Fibroblast of the aortic adventitia (primary cell): ENCODE results near the gene RNF150. TPM values are rescaled to one million over a fixed set of nuclear protein-coding genes. Genes with fewer than 3 reads are reported as not detected.

Source experiments
- DNase-seq: peaks from one replicate; pipeline ENCODE4 v3.0.0-alpha.2; 2010; ENCODE audit warnings: low read depth
- H3K4me3 ChIP-seq: 2 replicates; pipeline ENCODE4 v1.5.1; 2011; ENCODE audit warnings: low read depth, mild to moderate bottlenecking, control low read depth, low read length, moderate library complexity
- total RNA-seq: library from RNA; depleted of rRNA; stranded (reverse); fragments of >200 nt; gene quantifications from 2 replicates; pipeline ENCODE4 v1.2.3, GENCODE V29; 2012; ENCODE audit warnings: low replicate concordance
- TF ChIP-seq, protein P1 (sequence below): IDR thresholded peaks from 2 replicates; pipeline ENCODE4 v1.5.1; 2011; ENCODE audit warnings: mild to moderate bottlenecking, low read length, control low read depth, inconsistent platforms; ENCODE audit not compliant: insufficient read depth

Gene RNF150
- total RNA-seq, 1 donor, result 0.99 TPM

DNA sequence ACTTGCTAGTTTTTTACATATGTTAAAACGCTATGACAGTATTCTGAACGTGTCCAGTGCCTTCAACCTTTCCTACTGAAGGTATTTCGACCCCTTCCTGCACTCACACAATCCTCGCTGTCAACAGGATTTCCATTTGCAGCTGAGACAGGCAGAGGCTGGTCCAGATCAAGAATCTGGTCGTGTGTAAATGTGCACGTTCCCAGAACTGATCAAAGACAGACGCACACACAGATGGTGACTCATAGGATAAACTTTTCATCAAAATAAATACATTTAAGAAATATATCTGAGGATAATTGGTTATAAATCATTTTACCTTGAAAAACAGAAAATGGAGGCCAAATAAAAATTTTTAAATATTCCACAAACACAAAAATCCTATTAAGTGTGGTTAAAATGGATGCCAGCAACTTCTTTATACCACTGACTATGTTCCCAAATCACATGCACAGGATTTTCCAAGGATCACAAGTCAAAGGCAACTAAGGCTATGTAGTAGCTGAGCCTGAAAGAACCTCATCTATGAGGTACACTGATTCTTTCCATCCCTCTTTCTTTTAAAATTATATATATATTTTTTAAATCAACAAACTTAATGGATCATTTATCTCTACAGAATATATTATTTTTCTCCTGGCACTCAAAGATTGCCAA is 85.9 kb downstream of the RNF150 start:
- no peak overlapping the region for H3K4me3 ChIP-seq
- TF ChIP-seq, protein P1, sequence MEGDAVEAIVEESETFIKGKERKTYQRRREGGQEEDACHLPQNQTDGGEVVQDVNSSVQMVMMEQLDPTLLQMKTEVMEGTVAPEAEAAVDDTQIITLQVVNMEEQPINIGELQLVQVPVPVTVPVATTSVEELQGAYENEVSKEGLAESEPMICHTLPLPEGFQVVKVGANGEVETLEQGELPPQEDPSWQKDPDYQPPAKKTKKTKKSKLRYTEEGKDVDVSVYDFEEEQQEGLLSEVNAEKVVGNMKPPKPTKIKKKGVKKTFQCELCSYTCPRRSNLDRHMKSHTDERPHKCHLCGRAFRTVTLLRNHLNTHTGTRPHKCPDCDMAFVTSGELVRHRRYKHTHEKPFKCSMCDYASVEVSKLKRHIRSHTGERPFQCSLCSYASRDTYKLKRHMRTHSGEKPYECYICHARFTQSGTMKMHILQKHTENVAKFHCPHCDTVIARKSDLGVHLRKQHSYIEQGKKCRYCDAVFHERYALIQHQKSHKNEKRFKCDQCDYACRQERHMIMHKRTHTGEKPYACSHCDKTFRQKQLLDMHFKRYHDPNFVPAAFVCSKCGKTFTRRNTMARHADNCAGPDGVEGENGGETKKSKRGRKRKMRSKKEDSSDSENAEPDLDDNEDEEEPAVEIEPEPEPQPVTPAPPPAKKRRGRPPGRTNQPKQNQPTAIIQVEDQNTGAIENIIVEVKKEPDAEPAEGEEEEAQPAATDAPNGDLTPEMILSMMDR, result no peak
- peak; percentile 1 for DNase-seq

DNA sequence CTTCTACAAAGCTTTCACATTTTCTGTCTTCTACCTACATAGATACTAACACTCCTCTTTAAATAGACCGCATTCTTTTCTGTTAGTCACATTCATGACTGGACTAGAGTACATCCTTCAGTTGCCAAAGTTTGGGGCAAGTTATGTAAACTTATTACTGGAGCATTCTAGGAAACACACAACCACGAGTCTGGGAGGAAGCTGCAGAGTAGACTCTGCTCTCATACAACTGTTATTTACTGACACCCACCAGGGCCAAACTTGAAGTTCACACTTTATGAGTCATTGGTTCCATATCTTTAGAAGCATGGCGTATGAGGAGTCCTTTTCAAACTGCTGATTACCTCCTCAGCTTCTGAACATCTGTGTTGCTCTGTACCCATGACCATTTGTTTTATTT is 87.0 kb downstream of the RNF150 start:
- TF ChIP-seq, protein P1, result no peak
- no peak overlapping the region for H3K4me3 ChIP-seq
- peak; percentile 42 for DNase-seq

DNA sequence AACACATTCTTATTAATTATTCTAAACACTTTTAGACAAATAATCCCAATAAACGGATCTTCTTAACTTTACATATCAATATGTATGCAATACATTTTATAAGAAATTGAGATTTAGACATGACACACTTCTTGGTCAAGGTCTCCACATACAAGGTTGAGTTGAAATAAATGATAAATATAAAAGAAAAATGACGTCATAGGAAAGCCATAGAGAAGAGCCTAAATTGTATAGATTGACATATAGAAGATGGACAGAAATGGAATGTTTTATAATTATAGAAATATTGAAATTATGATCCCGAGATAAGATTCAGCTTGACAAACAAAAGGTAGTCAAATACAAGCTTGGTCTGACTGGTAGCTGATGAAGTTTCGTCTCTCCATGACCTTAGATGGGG is 87.4 kb downstream of the RNF150 start:
- TF ChIP-seq, protein P1, result no peak
- DNase-seq, result no peak
- no peak overlapping the region for H3K4me3 ChIP-seq

DNA sequence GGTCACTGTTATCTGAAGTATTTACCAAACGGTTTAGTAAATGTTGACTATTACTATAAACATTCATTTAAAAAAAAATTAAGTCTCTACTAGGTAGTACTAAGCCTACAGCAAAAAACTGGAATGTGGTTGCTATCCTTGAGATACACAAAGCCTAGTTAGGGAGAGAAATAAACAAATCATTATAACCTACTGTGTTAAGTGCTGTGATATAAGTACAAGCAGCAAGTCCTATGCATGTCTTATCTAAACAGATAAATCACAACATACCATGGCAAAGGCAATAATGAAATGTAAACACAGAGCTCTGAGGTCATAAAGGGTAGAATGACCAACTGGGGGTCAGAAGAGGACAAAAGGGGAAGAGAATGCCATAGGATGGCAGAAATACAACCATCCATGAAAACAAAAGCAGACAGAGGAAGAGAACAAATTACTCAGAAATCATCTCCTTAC is 92.2 kb downstream of the RNF150 start:
- H3K4me3 ChIP-seq, result no peak overlapping the region
- DNase-seq, result no peak

DNA sequence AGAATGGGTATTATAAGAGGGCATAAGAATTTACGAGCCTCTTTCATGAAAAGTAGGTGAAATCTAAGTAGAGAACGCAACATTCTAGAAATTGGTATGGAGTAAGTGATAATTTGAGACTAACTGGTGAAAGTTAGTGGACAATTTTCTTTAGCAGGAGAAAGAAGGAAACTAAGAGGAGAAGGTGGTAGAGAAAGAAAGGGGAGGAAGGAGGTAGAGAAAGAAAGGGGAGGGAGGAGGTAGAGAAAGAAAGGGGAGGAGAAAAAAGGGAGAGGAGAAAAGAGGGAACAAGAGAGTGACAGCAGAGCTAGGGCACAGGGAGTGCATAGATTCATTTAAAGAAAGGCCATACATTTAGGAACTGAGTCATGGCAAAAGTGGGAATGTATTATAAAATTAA is 94.1 kb downstream of the RNF150 start:
- TF ChIP-seq, protein P1, result no peak
- DNase-seq, result no peak
- H3K4me3 ChIP-seq, result no peak overlapping the region

More for the DNA sequence above, 92.2 kb downstream of the RNF150 start:
- TF ChIP-seq, protein P1, result no peak

DNA sequence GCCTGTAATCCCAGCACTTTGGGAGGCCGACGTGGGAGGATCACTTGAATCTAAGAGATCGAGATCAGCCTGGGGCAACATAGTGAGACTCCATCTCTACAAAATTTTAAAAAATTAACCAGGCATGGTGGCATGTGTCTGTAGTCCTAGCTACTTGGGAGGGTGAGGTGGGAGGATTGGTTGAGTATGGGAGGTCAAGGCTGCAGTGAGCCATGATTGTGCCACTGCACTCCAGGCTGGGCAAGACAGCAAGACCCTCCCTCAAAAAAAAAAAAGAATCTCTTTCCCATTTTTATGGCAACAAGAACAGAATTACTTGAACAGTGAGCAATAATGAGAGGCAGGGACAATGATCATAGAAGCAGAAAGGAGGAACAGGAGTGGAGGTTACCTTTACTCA is 94.8 kb downstream of the RNF150 start:
- H3K4me3 ChIP-seq, result no peak overlapping the region
- no peak for DNase-seq
- TF ChIP-seq, protein P1, result no peak

DNA sequence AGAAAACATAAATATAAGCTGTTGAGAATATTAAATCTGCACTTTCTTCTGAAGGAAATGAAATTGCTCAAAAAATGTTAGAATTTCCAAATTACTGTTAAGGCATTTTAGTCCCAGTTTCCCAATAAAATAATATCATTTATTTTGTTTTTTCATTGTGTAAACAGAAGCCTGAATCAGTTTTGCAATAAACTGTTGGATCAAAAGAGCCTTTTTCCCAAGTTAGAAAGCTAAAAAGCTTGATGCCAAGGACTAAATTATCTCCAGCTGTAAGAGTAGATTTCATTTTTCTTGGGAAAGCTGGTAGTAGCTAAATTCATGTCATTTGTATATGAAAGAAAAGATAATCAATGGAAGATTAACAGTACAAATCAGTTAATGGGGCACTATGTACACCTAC is 95.8 kb downstream of the RNF150 start:
- TF ChIP-seq, protein P1, result no peak
- no peak for DNase-seq
- H3K4me3 ChIP-seq, result no peak overlapping the region
